Epithelial cell of proximal tubule (primary cell): ENCODE results near the gene TLX1. TPM values are rescaled to one million over a fixed set of nuclear protein-coding genes. Genes with fewer than 3 reads are reported as not detected.
A peak's percentile ranks its signal among the peaks of the same experiment; 100 is the strongest.

ENCODE experiments used
- DNase-seq: peaks from one replicate; pipeline ENCODE4 v3.0.0-alpha.2; 2011; ENCODE audit warnings: low read depth
- H3K4me3 ChIP-seq: 2 replicates; pipeline ENCODE4 v1.5.1; 2011; ENCODE audit warnings: low read depth, mild to moderate bottlenecking, low read length
- total RNA-seq: library from RNA; depleted of rRNA; stranded (reverse); fragments of >200 nt; gene quantifications from 2 replicates; pipeline ENCODE4 v1.2.3, GENCODE V29; 2015
- TF ChIP-seq, protein P1 (sequence below): conservative IDR thresholded peaks from 2 replicates; pipeline ENCODE4 v1.5.1; 2012; ENCODE audit warnings: low read depth, mild to moderate bottlenecking, low read length

The TLX1 gene
- total RNA-seq, 1 donor from 2014 or later: not detected

DNA sequence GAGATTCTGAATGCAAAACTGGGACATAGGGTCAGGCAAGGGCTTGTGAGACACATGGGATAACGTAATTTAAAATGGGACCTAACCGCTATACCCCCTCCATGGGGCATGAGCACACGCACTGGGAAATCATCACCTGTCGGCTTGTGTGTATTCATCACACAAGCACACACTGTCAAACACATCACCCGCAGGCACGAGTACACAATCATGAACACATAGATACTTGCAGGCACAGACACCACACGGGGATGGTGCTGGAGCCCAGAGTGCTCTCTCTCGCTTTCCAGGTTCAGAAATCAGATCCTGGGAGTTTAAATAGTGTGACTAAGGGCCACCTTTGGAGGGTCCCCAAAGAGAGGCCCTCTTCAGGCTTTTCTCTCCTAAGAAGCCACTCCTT lies 19.6 kb upstream of the TLX1 start:
- H3K4me3 ChIP-seq: no peak overlapping the region
- DNase-seq: no peak
- TF ChIP-seq, protein P1, sequence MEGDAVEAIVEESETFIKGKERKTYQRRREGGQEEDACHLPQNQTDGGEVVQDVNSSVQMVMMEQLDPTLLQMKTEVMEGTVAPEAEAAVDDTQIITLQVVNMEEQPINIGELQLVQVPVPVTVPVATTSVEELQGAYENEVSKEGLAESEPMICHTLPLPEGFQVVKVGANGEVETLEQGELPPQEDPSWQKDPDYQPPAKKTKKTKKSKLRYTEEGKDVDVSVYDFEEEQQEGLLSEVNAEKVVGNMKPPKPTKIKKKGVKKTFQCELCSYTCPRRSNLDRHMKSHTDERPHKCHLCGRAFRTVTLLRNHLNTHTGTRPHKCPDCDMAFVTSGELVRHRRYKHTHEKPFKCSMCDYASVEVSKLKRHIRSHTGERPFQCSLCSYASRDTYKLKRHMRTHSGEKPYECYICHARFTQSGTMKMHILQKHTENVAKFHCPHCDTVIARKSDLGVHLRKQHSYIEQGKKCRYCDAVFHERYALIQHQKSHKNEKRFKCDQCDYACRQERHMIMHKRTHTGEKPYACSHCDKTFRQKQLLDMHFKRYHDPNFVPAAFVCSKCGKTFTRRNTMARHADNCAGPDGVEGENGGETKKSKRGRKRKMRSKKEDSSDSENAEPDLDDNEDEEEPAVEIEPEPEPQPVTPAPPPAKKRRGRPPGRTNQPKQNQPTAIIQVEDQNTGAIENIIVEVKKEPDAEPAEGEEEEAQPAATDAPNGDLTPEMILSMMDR: no peak

DNA sequence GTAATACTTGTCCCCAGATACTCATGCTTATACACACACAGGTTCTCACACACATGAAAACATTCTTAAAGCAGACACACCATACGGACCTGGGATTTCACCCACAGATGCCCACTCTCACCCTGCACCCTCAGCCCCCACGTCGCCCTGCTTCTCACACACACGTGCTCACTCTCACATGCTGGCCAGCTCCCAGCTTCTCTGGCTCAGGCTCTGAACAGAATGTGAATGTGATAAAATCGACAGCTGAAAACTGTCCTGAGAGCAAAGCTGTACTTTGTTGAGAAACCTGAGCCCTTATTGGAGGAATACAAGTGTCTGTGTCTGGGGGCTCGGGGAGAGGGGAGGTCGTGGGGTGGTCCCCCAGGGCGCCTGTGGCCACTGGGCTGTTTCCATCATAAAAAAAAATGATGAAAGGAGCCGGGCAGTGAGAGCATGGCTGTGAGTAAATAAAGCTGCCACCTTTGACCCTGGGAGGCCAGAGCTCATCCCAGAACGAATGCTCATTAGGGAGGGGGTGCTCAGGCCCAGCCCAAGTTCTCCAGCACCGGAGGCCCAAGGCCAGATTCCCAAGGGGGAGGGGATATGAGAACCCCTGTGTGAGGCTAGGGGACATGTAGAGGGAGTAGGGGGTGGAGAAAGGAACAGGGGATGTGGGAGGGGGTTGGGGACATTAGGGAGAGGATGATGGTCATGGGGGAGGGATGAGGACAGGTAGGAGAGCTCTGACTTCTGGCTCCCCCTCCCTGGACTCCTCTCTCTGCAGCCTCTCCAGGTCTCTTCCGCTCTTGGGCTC lies 18.1 kb upstream of the TLX1 start:
- TF ChIP-seq, protein P1: no peak
- no peak overlapping the region for H3K4me3 ChIP-seq
- DNase-seq: no peak

DNA sequence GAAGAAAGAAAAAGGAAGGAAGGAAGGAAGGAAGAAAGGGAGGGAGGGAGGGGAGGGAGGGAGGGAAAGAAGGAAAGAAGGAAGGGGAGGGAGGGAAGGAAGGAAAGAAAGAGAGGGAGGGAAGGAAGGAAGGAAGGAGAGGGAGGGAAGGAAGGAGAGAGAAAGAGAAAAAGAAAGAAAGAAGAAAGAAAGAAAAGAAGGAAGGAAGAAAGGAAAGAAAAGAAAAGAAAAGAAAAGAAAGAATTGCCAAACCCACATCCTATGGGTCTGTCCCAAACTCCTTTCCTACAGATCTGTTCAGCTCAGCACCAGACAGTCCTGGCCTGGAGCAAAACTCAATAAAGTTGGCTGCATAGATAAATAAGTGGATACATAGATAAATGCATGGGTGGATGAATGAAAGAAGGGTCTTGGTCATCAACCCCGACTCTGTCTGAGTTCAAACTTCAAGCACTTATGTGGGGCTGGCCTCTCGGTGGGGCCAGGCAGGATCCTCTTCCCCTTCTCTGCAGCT lies 17.2 kb upstream of the TLX1 start:
- no peak overlapping the region for H3K4me3 ChIP-seq
- TF ChIP-seq, protein P1: no peak
- no peak for DNase-seq

DNA sequence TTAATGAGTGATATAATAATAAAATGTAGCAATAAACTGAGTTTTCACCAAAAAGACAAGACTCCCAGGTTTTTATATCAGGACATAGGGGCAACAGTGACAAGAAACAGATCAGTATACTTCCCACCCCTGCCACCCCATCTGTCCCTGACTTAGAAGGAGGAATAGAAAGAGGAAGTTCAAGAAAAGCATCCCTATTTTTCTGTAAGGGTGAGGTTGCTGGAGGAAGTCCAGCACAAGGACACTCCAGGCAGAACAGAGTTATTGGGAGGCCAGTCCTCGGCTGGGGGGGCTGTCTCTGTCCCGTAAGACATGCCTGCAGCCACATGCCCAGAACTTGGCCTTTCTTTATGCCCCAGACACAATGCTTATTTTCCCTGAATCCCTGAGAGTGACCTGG lies 16.5 kb upstream of the TLX1 start:
- H3K4me3 ChIP-seq: no peak overlapping the region
- TF ChIP-seq, protein P1: no peak
- DNase-seq: no peak

DNA sequence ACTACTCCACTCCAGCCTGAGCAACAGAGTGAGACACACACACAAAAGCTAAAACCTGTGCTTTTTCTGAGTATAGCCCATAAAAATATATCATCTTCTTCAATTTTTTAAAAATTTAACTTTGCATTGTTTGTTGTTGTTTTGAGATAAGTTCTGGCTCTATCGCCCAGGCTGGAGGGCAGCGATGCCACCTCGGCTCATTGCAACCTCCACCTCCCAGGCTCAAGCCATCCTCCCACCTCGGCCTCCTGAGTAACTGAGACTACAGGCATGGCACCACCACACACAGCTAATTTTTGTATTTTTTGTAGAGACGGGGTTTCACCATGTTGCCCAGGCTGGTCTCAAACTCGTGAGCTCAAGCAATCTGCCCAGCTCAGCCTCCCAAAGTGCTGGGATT lies 14.3 kb upstream of the TLX1 start:
- TF ChIP-seq, protein P1: no peak
- DNase-seq: no peak
- H3K4me3 ChIP-seq: no peak overlapping the region

DNA sequence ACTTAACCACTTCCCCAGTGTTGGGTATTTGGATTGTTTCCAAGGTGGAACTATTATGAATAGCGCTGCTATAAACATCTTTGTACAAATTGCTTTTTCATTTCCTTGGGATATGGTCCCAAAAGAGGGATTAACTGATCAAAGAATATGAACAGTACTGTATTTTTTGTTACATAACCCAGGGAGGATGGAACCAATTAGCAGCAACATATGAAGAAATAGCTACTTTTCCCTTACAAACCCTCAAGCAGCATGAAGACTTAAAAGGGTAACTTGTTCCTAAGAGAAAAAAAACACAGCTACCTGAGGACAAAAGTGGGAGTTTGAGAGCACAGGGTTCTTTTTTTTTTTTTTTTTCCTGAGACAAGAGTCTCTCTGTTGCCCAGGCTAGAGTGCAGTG lies 13.1 kb upstream of the TLX1 start:
- TF ChIP-seq, protein P1: no peak
- DNase-seq: no peak
- H3K4me3 ChIP-seq: no peak overlapping the region

DNA sequence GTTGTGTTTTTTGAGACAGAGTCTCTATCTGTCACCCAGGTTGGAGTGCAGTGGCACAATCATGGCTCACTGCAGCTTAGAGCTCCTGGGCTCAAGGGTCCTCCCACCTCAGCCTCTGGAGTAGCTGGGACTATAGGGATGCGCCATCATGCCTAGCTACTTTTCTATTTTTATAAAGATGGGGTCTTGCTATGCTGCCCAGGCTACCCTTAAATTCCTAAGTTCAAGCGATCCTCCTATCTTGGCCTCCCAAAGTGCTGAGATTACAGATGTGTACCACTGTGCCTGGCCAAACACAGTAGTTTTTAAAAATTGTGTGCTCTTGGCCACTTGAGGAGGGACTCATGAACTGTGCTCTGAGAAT lies 10.6 kb upstream of the TLX1 start:
- DNase-seq: no peak
- peak overlapping the region; percentile 60 for H3K4me3 ChIP-seq
- TF ChIP-seq, protein P1: no peak
